Upper lobe of right lung (tissue), 1 donor: ENCODE results near the gene LNX1. TPM values are rescaled to one million over a fixed set of nuclear protein-coding genes. Genes with fewer than 3 reads are reported as not detected.

Experiments used
- ATAC-seq: fragments of 200-7000 bp; cut with Tn5 transposase; one replicate; pipeline ENCODE4 v1.9.1; 2020; ENCODE audit warnings: mild to moderate bottlenecking, moderate library complexity
- DNase-seq: peaks from one replicate; pipeline ENCODE4 v3.0.0-alpha.2; 2020
- H3K27ac ChIP-seq: fragments of 200-600 bp; one replicate; pipeline ENCODE4 v1.8.0; 2022
- H3K27me3 ChIP-seq: fragments of 200-600 bp; one replicate; pipeline ENCODE4 v1.8.0; 2022; ENCODE audit warnings: mild to moderate bottlenecking
- H3K36me3 ChIP-seq: fragments of 200-600 bp; one replicate; pipeline ENCODE4 v1.8.0; 2022
- H3K4me1 ChIP-seq: fragments of 200-600 bp; one replicate; pipeline ENCODE4 v1.8.0; 2022
- H3K4me3 ChIP-seq: fragments of 200-600 bp; one replicate; pipeline ENCODE4 v1.8.0; 2022; ENCODE audit warnings: mild to moderate bottlenecking
- H3K9me3 ChIP-seq: fragments of 200-600 bp; one replicate; pipeline ENCODE4 v1.8.0; 2022
- intact Hi-C: fragments of 100-400 bp; cut with DNase I; formaldehyde crosslinking; loops from one replicate; pipeline ENCODE4 v1.11.0; 2022
- total RNA-seq: library from RNA; stranded (reverse); fragmentation: NEBNext Ultra II Directional; extraction: Animal tissue kit (Norgen Biotek cat#: 25700); gene quantifications from one replicate; pipeline ENCODE4 v1.2.1, GENCODE V29; 2021
- TF ChIP-seq, protein P1 (sequence below): fragments of 200-600 bp; IDR thresholded peaks from one replicate; pipeline ENCODE4 v1.8.0; 2022; ENCODE audit warnings: antibody characterized with exemption
- donor health status: DM: no; HTN: yes; CAD: no; lungs with severe emphysema.

LNX1 gene
- total RNA-seq, 1 donor from 2014 or later: 6.0 TPM

DNA sequence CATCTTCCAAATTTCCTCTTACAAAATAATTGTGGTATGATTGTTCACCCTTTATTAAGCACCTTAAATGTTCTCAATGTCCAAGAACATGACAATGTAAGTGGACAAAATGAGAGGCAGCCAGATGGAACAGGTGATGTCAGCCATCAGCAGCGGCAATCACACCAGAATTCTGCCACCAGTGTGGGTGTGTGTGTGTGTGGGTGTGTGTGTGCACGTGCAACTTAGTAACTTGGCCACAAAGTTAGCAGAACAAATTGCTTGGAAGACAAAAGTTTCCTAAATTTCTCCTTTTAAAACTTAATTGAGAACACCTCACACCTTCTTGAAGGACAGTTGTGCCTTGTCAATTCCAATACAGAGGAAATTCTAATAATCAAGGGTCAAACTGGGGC lies 18.7 kb downstream of the LNX1 start:
- H3K9me3 ChIP-seq: no peaks in the 10 kb centered on the region
- no peak overlapping the region for H3K4me3 ChIP-seq
- TF ChIP-seq, protein P1, sequence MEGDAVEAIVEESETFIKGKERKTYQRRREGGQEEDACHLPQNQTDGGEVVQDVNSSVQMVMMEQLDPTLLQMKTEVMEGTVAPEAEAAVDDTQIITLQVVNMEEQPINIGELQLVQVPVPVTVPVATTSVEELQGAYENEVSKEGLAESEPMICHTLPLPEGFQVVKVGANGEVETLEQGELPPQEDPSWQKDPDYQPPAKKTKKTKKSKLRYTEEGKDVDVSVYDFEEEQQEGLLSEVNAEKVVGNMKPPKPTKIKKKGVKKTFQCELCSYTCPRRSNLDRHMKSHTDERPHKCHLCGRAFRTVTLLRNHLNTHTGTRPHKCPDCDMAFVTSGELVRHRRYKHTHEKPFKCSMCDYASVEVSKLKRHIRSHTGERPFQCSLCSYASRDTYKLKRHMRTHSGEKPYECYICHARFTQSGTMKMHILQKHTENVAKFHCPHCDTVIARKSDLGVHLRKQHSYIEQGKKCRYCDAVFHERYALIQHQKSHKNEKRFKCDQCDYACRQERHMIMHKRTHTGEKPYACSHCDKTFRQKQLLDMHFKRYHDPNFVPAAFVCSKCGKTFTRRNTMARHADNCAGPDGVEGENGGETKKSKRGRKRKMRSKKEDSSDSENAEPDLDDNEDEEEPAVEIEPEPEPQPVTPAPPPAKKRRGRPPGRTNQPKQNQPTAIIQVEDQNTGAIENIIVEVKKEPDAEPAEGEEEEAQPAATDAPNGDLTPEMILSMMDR: no peak
- DNase-seq: no peak
- no peaks in the 10 kb centered on the region for H3K27me3 ChIP-seq
- intact Hi-C loops: no loop called here
- no peaks in the 10 kb centered on the region for H3K36me3 ChIP-seq
- H3K27ac ChIP-seq: no peak overlapping the region
- no peak for ATAC-seq
- H3K4me1 ChIP-seq: peaks cover 15% of the 10 kb centered on the region

DNA sequence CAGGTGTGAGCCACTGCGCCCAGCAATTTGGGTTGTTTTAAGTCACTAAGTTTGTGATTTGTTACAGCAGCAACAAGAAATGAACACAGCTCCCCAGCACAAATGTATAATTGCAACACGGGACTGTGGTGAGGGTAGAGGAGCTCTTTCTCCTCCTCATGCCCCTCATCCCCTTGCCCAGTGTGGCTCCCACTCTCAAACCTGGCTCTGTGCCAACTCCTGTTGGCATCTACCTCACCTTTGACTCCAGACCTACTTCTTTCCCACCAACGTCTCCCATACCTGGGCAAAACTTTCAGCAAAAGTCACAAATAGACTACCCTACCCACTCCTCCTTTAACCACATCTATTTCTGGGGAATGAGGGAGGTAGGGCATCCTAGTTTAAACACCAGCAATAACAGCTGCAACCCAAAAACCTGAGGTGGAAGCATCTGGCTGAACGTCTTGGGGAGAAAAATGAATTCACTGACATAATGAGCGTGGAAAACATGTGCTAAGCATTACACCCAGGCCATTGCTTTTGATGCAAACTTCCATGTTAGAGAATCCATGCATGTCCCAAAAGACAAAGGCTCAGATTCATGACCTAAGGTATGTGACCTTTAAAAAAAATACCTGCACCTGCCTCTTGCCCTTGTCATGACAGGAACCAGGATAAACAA lies 19.2 kb downstream of the LNX1 start:
- TF ChIP-seq, protein P1: no peak
- Histone ChIP-seq H3K4me3 (no peak overlapping the region), H3K27me3 (no peaks in the 10 kb centered on the region), H3K4me1 (peaks cover 10% of the 10 kb centered on the region), H3K36me3 (no peaks in the 10 kb centered on the region), H3K9me3 (no peaks in the 10 kb centered on the region), H3K27ac (no peak overlapping the region)
- ATAC-seq (no peak), DNase-seq (no peak)
- intact Hi-C loops: no loop called here

DNA sequence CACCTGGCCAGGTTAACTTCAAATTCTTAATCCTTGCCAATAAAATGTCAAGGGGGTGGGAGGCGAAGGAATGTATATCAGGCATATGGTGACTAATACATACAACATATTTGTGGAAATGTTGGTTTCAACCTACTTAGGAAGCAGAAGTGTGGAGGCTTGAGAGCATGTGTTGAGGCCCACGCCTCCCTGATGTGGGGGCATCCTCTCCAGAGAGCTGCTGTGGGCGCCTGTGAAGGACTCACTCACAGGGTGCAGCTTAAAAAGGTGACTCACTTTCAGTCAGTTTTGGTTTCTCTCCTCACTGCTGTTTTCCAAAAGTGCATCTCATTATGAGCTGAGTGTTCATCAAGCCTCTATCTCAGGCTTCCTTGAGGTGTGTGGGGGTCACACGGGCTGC lies 27.5 kb downstream of the LNX1 start:
- no peaks in the 10 kb centered on the region for H3K4me1 ChIP-seq
- no peaks in the 10 kb centered on the region for H3K27me3 ChIP-seq
- ATAC-seq (no peak), DNase-seq (no peak)
- intact Hi-C loops: no loop called here
- H3K27ac ChIP-seq: no peak overlapping the region
- H3K4me3 ChIP-seq: no peak overlapping the region
- TF ChIP-seq, protein P1: no peak
- no peaks in the 10 kb centered on the region for H3K36me3 ChIP-seq
- no peaks in the 10 kb centered on the region for H3K9me3 ChIP-seq

DNA sequence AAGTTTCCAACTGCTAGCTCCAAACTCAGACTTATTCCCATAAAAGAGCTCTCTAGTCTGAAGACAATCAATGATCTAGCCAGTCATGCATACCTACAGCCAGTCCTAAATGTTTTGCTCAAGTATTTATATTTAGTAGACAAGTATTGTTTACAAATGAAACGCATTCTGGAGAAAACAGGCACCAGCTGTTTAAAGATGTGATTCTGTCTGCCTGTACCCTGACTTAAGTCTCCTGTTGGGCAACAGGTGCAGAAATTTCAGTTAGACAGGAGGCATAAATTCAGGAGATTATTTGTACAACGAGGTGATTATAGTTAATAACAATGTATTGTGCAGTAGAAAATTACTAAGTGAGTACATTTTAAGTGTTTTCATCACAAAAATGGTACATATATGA lies 28.9 kb downstream of the LNX1 start:
- TF ChIP-seq, protein P1: no peak
- ATAC-seq (no peak), DNase-seq (no peak)
- H3K36me3 ChIP-seq: no peaks in the 10 kb centered on the region
- H3K9me3 ChIP-seq: no peaks in the 10 kb centered on the region
- H3K27me3 ChIP-seq: no peaks in the 10 kb centered on the region
- H3K4me3 ChIP-seq: no peak overlapping the region
- intact Hi-C loops: no loop called here
- H3K4me1 ChIP-seq: no peaks in the 10 kb centered on the region
- H3K27ac ChIP-seq: no peak overlapping the region

DNA sequence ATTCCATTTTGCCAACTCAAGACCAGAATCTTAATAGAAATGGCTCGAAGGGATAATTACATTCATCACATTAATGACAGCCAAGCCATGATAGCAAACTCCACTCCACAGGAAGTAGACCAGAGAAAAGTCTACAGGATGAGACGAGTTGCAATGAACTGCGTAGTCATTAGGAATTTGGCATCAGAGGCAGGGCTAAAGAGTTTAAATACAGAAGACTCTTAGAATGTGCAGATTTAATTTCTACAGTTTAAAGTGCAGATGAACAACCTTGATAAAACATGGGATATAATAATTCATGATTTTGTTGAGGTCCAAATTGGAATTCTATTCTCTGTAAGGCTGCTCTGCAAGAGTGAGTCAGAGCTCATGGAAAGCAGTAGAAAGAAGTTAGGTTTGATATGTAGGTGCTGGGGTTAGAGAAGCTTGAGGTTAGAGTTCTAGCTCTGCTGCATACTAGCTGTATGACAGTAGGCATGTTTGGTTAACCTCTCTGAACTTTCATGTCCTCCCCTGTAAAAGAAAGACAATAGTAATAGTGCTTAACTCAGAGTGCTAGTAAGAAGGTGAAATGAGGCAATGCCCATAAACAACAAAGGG lies 32.2 kb downstream of the LNX1 start:
- DNase-seq: no peak
- Histone ChIP-seq H3K27me3 (no peaks in the 10 kb centered on the region), H3K4me3 (no peak overlapping the region), H3K27ac (no peak overlapping the region), H3K9me3 (no peaks in the 10 kb centered on the region), H3K4me1 (no peaks in the 10 kb centered on the region), H3K36me3 (no peaks in the 10 kb centered on the region)
- intact Hi-C loops: no loop called here
- no peak for ATAC-seq
- TF ChIP-seq, protein P1: no peak
